Melanocyte of skin (primary cell): ENCODE measurements around the gene EXOSC3. TPM values are rescaled to one million over a fixed set of nuclear protein-coding genes. Genes with fewer than 3 reads are reported as not detected.

ENCODE experiments used
- total RNA-seq, 2 donors: library from RNA; depleted of rRNA; stranded (reverse); fragments of >200 nt; gene quantifications; 2 replicates each; pipeline ENCODE4 v1.2.3, GENCODE V29; 2012

Gene EXOSC3
- total RNA-seq: 10 to 100 TPM; 21.0 to 37.3 TPM

DNA sequence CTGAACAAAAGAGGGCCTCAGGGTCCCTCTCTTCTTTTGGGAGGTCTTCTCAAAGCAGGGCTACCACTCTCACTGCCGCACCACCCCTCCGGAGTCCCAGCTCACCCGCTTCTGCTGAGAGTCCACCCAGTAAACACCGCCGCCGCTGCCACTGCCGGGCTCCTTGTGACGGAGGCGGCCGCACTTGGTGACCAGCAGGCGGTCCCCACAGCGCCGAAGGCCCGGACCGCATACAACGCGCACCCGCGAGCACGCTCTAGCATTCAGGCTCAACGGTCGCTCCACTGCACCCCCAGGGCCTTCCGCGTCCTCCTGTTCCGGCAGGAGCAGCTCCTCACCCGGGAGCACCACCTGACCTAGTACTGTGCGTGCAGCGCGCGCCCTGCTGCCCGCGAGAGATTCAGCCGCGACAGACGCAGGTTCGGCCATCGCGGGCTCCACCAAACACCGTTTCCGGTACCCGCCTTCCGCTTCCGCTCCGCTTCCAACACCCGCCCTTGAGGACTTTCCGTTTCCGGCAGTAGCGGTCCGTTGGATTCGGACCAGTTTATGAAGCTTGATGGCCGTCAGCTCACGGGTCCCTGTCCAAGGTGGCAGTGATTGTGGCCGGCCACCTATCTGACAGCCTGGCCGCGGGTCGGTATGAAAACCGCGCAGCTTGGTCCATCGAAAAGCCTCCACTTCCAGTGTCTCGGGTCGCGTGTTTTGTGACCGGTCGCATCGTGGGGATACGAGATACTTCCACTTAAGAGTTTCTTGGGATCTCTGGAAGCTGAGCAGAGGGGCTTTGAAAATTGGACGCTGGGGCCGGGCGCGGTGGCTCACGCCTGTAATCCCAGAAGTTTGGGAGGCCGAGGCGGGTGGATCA, at the start of gene EXOSC3:
TSS of gene EXOSC3 (minus strand) at position 449 of the 868 bp plus-strand sequence. CDS start at position 429, 20 bp downstream.

DNA sequence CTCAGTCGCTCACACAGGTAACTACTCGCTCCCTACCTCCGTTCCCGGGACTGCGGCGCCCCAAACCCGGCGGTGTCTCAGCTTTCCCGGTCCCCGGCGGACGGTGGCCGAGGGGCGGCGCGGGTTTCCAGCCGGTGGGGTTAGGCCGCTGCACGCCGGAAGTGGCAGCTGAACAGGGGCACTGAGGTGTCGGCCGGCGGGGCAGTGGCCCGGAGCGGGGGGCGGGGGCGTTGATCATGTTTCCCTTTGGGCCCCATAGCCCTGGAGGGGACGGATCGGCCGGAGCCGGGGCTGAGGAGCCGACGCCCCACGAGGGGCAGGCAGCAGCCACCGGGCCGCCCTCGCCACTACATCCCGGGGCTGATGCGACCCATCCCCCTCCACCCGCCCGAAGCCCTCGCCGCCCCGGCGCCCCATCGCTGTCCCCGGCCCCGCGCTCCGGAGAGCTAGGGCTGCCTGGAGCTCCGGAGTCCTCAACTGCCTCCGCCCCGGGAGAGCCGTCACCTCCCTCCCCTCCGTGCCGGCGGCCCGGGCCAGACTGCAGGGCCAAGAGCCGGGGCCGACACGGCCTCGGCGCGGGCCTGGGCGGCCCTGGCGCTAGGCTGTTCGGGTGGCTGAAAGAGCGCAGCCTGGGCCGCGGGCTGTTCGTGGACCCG, 15.9 kb upstream of the EXOSC3 start, which contains the start of gene DCAF10:
TSS of gene DCAF10 (plus strand) at position 167 of the 656 bp plus-strand sequence. CDS start at position 237, 70 bp downstream.

DNA sequence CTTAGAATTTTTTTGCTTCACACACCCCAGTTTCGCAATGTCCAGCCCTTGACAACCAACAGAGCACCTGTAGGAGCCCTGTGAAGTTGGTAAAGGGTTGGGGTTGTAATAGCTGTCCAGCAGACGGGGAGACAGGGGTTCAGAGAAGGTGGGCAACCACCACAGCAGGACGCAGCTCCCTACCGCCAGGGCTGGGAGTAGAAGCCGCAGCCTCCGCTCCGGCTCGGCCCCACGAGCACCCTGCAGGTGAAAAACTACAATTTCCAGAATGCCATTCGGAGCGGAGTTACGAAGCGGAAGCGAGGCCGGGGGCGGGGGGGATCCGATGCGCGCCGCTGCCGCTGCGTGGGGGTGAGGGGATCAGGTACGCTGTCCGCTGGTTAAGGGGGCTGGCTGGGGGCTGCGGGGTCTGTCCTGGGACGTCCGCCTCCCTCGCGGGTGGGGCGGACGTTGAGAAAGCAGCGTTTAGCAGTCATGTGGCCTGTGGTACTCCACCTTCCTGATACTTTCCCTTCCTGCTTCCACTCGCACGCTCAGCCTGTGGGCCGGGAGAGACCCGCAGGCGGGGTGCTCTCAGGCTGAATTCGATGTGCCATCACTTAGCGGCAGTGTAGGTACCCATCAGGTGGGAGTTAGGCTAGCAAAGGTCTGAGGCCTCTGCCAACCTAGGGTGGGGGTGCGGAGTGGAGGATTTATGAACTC, 31.2 kb downstream of the EXOSC3 start, which contains the start of gene TRMT10B:
TSS of gene TRMT10B (plus strand) at position 317 of the 702 bp plus-strand sequence. CDS start 8,127 bp downstream, outside the sequence.

Other genes with a start within 250 kb of the EXOSC3 start
- 10 to 100 TPM; 20.6 to 27.0 TPM for gene FBXO10, start 208.7 kb downstream of the EXOSC3 start, total RNA-seq
- gene TOMM5, start 192.5 kb downstream of the EXOSC3 start, total RNA-seq: 100 to 1,000 TPM in 1 of 2 donors, 10 to 100 TPM in 1; 68.5 to 162 TPM
- gene FRMPD1, start 134.1 kb downstream of the EXOSC3 start, total RNA-seq: not detected
- 1 to 10 TPM; 1.4 to 2.3 TPM for gene TRMT10B, start 31.3 kb downstream of the EXOSC3 start, total RNA-seq
- gene DCAF10, start 15.7 kb upstream of the EXOSC3 start, total RNA-seq: 10 to 100 TPM; 13.8 to 19.3 TPM
- 10 to 100 TPM; 42.0 to 43.6 TPM for gene SLC25A51, start 119.1 kb upstream of the EXOSC3 start, total RNA-seq